Stomach (tissue), 4 donors: ENCODE data around the gene MYH16.

Source experiments
- CTCF ChIP-seq, 7 experiments: fragments of 450-650 bp in 4 of 7; fragments of 200-600 bp in 3 of 7; sonication (generic) in 3 of 7; IDR thresholded peaks; one replicate each; pipeline ENCODE4 v1.5.1; 2016 to 2019; ENCODE audit warnings: antibody characterized with exemption in 7 of 7, control low read depth in 2 of 7, mild to moderate bottlenecking in 1 of 7
- EP300 ChIP-seq: sonication (generic); formaldehyde crosslinking; IDR thresholded peaks from one replicate; pipeline ENCODE4 v1.6.1; 2017; ENCODE audit warnings: antibody characterized with exemption

DNA sequence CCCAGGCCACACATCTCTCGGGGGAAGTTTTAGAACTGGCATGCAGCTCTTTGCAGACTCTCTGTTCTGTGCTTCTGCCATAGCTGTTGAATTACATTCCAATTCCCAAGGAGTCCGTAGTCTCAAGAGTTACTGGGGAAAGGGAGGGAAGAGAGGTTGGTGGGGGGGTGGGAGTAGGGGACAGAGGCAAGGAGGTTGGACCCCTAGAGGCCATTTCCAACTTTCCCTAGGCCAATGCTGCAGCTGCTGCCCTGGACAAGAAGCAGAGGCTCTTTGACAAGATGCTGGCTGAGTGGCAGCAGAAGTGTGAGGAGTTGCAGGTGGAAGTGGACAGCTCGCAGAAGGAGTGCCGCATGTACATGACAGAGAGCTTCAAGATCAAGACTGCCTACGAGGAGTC lies 23.8 kb downstream of the MYH16 start:
- TF ChIP-seq CTCF (IDR thresholded peaks at IDR 0.05) (no peak), EP300 (no peak)
